HG03108 (cell line): Measurements from ENCODE around the gene PLSCR1.

ENCODE experiments used
- ATAC-seq: cut with Tn5 transposase; IDR thresholded peaks from one replicate; pipeline ENCODE4 v1.9.1; 2021; ENCODE audit warnings: moderate library complexity; ENCODE audit not compliant: unreplicated experiment

PLSCR1 gene, protein sequence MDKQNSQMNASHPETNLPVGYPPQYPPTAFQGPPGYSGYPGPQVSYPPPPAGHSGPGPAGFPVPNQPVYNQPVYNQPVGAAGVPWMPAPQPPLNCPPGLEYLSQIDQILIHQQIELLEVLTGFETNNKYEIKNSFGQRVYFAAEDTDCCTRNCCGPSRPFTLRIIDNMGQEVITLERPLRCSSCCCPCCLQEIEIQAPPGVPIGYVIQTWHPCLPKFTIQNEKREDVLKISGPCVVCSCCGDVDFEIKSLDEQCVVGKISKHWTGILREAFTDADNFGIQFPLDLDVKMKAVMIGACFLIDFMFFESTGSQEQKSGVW

DNA sequence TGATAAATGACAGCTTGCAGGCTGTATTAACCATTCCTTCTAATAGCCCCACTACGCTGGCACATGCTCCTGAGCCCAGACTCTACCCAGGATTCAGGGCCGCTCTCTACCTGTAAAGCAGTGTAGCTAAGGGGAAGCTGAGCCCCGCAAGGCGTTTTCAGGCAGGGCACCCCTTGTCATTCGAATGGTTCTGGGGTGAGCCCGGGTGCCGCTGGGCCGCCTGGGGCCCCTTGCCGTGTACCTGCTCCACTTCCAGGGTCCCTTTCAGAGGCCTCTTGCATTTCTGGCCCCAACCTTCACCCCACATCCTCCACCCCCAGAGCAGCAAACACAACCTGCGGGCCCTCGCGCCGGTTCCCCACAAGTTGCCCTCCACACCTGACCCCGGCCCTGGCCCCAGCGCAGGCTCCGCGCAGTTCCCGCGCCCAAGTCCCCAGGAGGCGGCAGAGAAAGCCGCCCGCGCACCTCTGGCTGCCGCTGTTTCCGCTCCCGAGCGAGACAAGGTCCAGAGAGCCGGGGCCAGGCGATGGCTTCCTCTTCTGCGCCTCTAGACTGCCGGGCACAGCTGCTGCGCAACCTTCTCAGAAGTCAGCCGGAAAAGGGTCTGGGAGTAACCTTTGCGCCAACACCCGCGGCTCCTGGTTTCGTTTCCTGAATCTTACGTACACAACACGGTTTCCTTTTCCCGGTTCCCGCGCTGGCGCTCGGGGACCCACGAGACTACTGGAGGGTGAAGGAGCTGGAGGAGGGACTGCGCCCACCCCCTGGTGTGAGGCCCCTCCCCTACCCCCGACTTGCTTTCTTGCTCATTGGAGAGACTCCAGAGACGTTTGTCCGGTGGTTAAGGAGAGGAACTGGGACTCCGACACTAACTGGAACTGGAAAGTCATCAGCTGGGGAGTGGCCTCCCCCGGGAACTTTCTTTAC is at the start of gene PLSCR1:
Gene PLSCR1 (minus strand): TSS at position 606 of the 927 bp plus-strand sequence. CDS start 8,055 bp downstream, outside the sequence.
- peak; percentile 86 for ATAC-seq

DNA sequence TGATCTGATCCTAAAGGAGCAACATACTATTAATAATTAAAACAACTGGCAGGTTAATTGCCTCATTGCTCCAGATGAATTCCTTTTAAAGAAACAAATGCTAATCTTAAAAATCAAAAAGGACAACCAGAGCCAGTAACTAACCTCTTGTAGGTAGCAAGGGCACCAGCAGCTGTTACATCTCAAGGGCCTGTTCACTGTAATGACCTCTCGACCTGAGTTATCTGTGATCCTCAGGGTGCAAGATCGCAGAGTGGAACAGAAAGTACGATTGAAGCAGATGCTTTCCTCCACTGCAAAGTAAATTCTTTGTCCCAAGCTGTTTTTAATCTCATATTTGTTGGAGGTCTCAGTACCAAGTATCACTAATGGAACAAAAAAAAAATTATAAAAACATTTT is 49.4 kb upstream of the PLSCR1 start:
- ATAC-seq, result no peak

DNA sequence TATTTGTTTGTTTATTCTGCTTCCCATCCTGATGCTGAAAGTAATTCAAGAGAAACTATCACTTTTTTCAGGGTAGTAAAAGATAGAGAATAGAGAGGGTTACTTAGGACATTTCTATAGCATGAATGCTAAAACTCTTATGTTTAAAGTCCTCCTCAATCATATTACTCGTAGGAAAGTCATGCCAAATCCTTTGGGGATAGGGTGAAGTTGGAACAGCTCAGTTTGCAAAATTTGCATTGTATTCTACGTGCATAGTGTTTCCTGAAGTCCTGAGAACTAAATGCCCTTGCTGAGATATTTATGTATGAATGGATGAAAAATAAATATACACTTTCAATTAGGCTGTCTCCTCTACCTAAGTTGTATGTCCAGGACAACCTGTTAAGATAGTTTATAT is 46.1 kb upstream of the PLSCR1 start:
- no peak for ATAC-seq

DNA sequence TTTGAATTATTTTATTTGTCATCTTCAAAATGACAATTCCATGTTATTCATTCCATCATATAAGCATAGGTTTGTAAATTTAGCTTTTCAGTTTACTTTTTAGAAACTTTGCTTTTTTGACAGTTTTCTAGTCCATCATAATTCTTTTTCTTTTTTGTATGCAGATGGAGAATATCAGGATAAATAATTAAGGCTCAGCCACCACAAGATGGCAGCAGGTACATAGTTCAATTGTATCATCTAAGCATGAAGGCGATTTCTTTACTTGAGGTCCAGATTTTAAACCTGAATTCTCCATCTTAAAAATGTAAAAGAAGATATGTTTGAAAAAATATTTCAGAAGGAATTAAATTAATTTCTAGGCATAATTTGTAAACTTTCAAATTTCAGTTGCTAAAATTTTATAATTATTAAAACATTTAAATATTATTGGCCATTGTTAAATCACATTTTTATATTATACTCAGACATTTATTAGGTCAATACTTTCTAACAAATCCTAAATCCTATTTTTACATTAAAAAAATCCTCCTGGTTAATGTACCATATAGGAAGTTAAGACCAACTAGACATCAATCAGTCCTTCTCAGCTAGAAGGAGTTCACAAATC is 45.6 kb upstream of the PLSCR1 start:
- peak; percentile 47 for ATAC-seq

DNA sequence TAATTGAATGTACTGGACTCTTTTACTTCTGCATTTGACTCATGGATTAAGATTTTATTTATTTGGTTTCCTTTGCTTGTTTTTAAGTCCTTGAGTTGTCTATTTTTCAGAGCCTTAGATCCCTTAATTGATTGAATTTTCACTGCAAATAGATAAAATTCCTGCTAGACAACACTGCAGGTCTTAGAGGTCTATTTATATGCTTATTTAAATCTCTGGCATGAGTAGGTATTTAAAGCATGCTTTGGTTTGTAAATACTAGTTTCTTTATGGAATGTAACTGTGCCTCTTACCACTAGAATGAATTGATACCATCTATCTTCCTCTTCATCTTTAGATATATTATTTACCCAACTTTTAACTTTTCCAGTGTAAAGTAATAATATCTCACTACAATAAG is 40.7 kb upstream of the PLSCR1 start:
- ATAC-seq, result no peak

DNA sequence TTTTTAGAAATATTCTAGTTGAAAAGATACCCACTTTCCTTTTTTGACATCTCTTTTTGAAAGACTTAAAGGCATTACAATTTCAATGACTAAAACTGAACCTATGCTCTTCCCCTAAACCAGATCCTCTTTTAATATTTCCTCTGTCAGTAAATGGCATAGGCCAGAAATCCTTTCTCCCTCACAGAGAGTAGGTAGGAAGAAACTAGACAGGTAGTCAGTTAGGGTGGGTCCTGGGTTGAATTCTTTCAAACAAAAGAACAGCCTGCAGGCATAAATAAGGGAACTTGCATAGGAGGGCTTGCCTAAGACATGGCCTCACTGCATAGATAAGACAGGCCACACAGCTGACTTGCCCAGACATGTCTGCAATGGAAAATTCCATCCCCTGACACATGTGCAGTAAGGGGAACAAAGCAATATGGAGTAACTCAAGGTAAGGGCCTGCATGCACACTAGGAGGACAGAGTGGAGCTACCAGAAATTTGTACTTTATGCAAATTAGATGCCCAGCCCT is 37.6 kb upstream of the PLSCR1 start:
- no peak for ATAC-seq

DNA sequence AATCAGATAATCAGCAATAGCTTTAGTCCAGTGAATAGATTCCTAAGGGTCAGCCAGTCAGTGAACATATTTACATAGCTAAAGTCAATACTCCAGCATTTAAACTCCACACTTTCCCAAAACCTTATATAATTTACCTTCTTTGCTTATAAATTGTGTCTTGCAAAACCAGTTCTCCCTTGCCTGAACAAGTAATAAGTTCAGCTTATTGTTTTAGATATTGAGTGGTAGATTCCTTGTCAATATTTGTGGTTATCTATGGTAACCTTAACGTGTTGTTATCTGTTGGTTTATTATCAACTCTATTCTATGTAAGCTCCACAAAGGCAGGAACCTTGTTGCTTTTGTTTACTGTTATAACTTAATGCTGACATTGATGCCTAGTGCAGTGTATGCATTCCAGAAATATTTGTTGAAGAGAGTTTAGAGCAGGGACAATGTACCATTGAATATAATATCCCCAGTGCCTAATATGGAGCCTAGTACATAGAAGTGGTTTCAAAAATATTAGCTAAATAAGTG is 36.7 kb upstream of the PLSCR1 start:
- no peak for ATAC-seq

DNA sequence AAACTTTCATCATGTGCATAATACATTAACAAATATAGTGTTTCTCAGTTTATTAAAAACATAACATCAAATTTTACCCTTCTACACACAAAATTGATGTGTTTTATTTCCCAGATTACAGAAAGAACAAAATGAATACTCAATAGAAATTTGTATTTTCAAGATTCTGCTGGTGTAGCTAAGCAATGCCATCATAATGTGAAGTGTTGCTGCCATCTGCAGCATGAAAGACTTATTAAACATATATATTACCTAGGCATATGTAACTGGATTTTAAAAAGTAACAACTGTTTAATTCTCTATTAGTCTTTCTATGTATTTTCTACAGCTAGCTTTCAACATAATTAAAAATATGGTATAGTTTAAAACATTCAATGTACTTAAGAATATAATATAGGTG is 33.3 kb upstream of the PLSCR1 start:
- no peak for ATAC-seq

DNA sequence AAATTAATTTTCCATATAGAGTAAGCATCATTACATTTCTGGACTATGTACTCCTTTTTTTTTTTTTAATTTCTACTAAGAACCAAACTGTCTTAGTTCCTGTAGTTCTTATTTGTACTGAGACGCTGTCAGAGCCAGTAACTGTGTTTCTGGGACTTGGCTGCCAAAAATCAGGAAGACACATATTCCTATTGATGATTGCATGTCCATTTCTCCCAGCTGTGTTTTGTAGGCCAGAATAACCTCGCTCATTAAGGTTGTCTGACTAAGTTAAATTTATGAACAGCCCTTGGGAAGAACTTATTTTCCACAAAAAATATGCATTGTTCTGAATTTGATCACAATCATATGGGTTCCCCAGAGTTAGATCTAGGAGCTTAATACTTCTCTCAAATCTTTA is 31.2 kb upstream of the PLSCR1 start:
- ATAC-seq, result no peak

DNA sequence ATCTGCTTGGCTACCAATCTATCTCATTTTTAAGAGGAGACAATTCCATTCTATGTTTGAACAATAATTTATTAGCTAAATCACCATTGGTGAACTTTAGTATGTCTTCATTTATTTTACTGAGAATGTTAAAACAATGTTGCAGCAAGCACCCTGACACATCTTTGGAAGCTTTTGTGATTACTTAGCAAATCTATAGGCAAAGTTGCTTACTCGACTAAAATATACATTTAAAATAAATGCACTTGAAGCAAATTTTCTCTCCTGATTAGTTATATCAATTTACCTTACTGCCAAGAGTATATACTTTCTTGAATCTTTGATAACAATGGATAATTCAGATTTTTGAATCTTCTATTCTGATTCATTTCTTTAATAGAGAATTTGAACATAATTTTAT is 29.8 kb upstream of the PLSCR1 start:
- no peak for ATAC-seq

DNA sequence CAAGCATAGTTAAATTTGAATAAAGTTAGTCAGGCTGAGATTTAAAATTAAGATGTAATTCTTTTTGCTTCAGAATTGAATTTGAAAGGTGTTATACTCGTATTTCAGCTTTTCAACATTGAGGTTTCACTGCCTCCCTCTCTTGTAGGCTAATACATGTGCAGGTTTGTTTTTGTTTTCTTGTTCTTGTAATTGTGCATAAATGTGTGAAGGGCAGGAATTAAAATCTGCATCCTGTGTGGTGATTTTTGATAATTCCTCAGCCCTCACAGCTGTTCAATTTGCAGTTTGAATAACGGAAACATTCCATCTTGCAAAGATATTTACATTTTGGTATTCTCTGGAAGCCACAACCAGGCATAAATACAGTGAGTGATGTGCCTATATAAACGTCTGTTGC is 24.9 kb upstream of the PLSCR1 start:
- ATAC-seq, result no peak

DNA sequence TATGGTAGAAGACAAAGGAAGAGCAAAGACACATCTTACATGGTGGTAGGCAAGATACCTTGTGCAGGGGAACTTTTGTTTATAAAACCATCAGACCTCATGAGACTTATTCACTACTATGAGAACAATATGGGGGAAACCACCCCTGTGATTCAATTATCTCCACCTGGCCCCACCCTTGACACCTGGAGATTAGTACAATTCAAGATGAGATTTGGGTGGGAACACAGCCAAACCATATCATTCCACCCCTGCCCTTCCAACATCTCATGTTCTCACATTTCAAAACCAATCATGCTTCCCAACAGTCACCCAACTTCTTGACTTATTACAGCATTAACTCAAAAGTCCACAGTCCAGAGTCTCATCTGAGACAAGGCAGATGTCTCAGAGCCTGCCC is 21.7 kb upstream of the PLSCR1 start:
- no peak for ATAC-seq

DNA sequence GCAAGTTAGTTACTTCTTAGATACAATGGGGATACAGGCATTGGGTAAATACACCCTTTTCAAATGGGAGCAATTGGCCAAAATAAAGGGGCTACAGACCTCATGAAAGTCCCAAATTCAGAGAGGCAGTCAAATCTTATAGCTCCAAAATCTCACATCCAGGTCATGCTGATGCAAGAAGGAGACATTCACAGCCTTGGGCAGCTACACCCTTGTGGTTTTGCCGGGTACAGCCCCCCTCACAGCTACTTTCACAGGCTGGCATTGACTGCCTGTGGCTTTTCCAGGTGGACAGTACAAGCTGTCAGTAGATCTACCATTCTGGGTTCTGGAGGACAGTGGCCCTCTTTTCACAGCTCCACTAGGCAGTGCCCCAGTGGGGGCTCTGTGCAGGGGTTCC is 17.5 kb upstream of the PLSCR1 start:
- ATAC-seq, result no peak

DNA sequence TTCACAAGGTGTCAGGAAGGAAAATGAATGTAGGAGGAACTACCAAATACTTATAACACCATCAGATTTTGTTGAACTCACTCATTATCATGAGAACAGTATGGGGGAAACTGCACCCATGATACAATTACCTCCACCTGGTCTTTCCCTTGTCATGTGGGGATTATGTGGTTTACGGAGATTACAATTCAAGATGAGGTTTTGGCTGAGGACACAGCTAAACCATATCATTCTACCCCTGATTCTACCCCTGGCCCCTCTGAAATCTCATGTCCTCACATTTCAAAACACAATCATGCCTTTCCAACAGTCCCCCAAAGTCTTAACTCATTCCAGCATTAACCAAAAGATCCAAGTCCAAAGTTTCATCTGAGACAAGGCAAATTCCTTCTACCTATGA is 17.1 kb upstream of the PLSCR1 start:
- ATAC-seq, result no peak

DNA sequence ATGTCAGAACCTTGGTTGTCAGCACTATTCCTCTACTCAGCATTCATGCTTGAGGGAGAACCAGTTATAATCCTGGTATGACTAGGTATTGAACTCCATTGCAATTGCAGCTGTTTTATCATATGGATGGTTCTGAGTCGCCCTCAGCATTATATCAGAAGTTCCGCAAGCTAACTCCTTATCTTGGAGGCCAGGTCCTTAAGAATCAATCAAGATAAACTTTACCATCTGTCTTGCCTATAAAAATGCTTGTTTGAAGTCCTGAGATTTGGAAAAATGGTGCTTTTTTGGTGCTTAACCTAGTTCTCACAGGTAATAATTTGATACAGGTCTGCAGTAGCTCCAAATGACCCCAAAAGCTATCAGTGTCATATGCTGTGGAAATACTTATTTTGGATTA is 16.3 kb upstream of the PLSCR1 start:
- no peak for ATAC-seq

DNA sequence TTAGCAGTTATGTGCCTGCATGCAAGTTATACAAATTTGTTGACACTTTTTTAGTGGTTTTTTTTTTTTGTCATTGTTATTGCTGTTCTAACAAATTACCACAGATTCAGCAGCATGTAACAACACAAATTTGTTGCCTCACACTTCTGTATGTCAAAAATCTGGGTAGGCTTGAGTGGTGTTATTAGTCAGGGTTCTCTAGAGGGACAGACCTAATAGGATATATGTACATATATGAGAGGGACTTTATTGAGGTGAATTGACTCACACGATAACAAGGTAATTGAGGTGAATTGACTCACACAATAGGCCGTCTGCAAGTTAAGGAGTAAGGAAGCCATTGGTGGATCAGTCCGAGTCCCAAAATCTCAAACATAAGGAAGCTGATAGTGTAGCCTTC is 15.0 kb upstream of the PLSCR1 start:
- ATAC-seq, result no peak

DNA sequence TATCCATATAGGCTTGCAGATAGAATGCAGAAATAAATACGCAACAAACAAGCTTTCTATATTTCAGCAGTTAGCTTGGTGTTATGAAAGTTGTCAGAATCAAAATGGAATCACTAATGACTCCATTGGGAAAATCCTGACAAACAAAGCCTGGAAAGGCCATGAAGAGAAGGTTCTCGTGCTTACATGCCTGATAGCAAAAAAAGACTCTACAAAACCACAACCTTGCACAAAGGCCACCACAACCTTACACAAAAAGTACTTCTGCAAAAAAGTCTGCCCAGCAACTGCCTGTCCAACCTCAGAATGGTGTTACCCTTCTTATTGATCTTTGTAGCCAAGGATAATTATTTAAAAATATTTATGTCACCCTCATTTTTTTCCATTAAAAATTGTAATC is 14.4 kb upstream of the PLSCR1 start:
- no peak for ATAC-seq

DNA sequence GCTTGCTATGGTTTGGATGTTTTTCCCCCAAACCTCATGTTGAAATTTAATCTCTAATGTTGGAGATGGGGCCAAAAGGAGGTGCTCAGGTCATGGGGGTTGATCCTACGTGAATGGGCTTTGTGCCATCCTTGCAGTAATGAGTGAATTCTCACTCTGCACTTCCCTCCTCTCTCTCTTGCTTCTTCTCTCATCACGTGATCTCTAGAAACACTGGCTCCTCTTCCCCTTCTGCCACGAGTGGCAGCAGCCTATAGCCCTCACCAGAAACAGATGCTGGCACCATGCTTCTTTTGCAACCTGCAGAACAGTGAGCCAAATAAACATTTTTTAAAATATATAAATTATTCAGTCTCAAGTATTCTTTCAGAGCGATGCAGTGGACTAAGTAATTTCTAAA is 13.3 kb upstream of the PLSCR1 start:
- no peak for ATAC-seq

DNA sequence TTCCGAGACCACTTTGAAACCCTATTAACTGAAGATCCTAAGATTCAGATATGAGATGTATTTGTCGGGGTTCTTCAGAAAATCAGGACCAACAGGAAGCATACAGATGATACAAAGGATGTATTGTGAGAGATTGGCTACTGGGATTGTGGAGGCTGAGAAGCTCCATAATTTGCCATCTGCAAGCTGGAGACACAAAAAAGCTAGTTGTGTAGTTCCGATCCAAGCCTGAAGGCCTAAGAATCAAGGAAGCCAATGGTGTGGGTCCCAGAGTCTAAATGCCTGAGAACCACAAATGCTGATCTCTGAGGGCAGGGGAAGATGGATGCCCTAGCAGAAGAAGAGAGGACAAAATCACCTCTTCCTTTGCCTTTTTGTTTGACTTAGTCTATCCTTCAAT is 10.9 kb upstream of the PLSCR1 start:
- no peak for ATAC-seq

DNA sequence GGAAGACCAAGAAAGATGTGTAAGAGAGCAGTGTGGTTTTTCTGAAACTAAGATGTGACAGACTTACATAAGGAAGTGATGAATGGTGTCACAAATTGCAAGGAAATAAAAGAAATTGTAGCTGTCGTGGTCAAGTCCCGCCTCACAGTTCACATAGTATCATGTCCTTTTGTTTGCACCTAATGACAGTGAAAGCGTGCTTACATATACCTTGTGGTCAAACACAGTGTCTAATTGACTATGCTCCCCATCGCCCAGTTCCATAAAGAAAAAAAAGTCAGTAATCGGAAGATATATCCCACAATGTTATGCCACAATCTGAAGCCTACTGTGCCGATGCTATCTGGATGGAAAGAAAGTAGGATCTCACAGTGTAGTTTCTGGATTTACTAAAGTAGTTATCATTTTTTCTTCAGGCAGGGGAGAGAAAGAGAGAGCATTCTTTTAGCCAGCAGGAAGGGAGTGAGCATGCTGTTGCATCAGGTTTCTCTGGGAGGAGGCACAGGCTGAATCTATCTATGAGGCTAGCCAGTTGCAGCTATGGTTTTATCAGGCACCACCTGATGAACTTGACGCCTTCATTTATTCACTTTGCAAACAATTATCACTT is 9.8 kb upstream of the PLSCR1 start:
- no peak for ATAC-seq
